Stomach (tissue), 4 donors: ENCODE data around the gene FAM124A.

Experiments
- EP300 ChIP-seq: sonication (generic); formaldehyde crosslinking; IDR thresholded peaks from one replicate; pipeline ENCODE4 v1.6.1; 2017; ENCODE audit warnings: antibody characterized with exemption
- POLR2A ChIP-seq, 4 donors: fragments of 450-650 bp; IDR thresholded peaks; one replicate each; pipeline ENCODE4 v1.6.1; 2016; ENCODE audit warnings: antibody characterized with exemption in 4 of 4, control low read depth in 2 of 4, mild to moderate bottlenecking in 1 of 4, moderate library complexity in 1 of 4
- POLR2AphosphoS5 ChIP-seq, 3 donors: sonication (generic); formaldehyde crosslinking; IDR thresholded peaks; one replicate each; pipeline ENCODE4 v1.6.1; 2016; ENCODE audit warnings: antibody characterized with exemption in 3 of 3
- TF ChIP-seq, protein P1 (sequence below), 7 experiments: fragments of 450-650 bp in 4 of 7; fragments of 200-600 bp in 3 of 7; sonication (generic) in 3 of 7; IDR thresholded peaks; one replicate each; pipeline ENCODE4 v1.5.1; 2016 to 2019; ENCODE audit warnings: antibody characterized with exemption in 7 of 7, control low read depth in 2 of 7, mild to moderate bottlenecking in 1 of 7

DNA sequence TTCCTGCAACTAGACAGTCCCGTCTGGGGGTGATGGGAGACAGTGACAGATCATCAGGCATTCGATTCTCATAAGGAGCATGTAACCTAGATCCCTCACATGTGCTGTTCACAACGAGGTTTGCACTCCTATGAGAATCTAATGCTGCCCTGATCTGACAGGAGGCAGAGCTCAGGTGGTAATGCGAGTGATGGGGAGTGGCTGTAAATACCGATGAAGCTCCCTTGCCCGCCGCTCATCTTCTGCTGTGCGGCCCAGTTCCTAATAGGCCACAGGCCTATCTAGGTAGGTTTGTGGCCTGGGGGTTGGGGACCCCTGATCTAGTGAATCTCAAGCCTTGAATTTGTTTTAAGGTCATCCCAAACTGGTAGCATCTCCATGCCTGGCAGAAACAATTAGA, 27.3 kb upstream of the FAM124A start:
- TF ChIP-seq POLR2AphosphoS5 (IDR thresholded peaks at IDR 0.05) (no peak), POLR2A (IDR thresholded peaks at IDR 0.05) (no peak), EP300 (no peak)
- TF ChIP-seq, protein P1, sequence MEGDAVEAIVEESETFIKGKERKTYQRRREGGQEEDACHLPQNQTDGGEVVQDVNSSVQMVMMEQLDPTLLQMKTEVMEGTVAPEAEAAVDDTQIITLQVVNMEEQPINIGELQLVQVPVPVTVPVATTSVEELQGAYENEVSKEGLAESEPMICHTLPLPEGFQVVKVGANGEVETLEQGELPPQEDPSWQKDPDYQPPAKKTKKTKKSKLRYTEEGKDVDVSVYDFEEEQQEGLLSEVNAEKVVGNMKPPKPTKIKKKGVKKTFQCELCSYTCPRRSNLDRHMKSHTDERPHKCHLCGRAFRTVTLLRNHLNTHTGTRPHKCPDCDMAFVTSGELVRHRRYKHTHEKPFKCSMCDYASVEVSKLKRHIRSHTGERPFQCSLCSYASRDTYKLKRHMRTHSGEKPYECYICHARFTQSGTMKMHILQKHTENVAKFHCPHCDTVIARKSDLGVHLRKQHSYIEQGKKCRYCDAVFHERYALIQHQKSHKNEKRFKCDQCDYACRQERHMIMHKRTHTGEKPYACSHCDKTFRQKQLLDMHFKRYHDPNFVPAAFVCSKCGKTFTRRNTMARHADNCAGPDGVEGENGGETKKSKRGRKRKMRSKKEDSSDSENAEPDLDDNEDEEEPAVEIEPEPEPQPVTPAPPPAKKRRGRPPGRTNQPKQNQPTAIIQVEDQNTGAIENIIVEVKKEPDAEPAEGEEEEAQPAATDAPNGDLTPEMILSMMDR (IDR thresholded peaks at IDR 0.05), result no peak
